Spinal cord (tissue), 10 donors: ENCODE results near the gene SEMA5A. TPM values are rescaled to one million over a fixed set of nuclear protein-coding genes. Genes with fewer than 3 reads are reported as not detected.

ENCODE experiments used
- DNase-seq, 6 donors: peaks; one replicate each; pipeline versions ENCODE4 v3.0.0 to v3.0.0-alpha.2; 2013 to 2015; ENCODE audit warnings: low spot score in 6 of 6, low read depth in 4 of 6
- H3K27ac ChIP-seq: one replicate; pipeline ENCODE4 v1.5.1; 2013; ENCODE audit warnings: low read depth, low read length, control low read depth
- H3K27me3 ChIP-seq: one replicate; pipeline ENCODE4 v1.6.1; 2013; ENCODE audit warnings: low read length; ENCODE audit not compliant: control insufficient read depth, insufficient read depth
- H3K36me3 ChIP-seq: one replicate; pipeline ENCODE4 v1.6.1; 2013; ENCODE audit warnings: low read length; ENCODE audit not compliant: control insufficient read depth, insufficient read depth
- H3K4me1 ChIP-seq: one replicate; pipeline ENCODE4 v1.6.1; 2013; ENCODE audit warnings: low read length; ENCODE audit not compliant: control insufficient read depth, insufficient read depth
- H3K4me3 ChIP-seq: one replicate; pipeline ENCODE4 v1.5.1; 2013; ENCODE audit warnings: low read depth, low read length, control low read depth
- H3K9me3 ChIP-seq: one replicate; pipeline ENCODE4 v1.6.1; 2013; ENCODE audit warnings: low read length; ENCODE audit not compliant: control insufficient read depth, insufficient read depth
- WGBS: methylation state at CpG from one replicate; pipeline ENCODE4 v1.1.5; 2013; ENCODE audit warnings: missing lambda C conversion rate; ENCODE audit not compliant: insufficient coverage; 5-methylcytosine and 5-hydroxymethylcytosine counted together
- polyA plus RNA-seq, 2 donors: library from polyadenylated mRNA; unstranded; fragments of 120-200 nt; gene quantifications; one replicate each; pipeline ENCODE4 v1.2.1, GENCODE V29; 2013; ENCODE audit not compliant: insufficient read length in 2 of 2
- total RNA-seq, 2 donors: library from RNA; depleted of rRNA in 1 of 2; stranded (reverse); fragments of 120-200 nt in 1 of 2; fragments of >200 nt in 1 of 2; gene quantifications; one replicate each; pipeline versions ENCODE4 v1.2.3 to v1.2.4, GENCODE V29; 2013 to 2014
- donor health status: healthy.

SEMA5A gene
- total and polyA plus RNA-seq, 4 donors: 35.2 to 70.7 (median 59.3) TPM

GRCh38 chr5:9500625-9501024 is 45.2 kb downstream of the SEMA5A start:
- WGBS: no CpG with 5 or more reads among the region's 2 CpGs
- no peaks in the 10 kb centered on the region for H3K27me3 ChIP-seq
- H3K27ac ChIP-seq: no peak overlapping the region
- no peak overlapping the region for H3K4me3 ChIP-seq
- no peak for DNase-seq
- H3K9me3 ChIP-seq: no peaks in the 10 kb centered on the region
- no peaks in the 10 kb centered on the region for H3K36me3 ChIP-seq
- H3K4me1 ChIP-seq: no peaks in the 10 kb centered on the region

- DNase-seq: peak in 1 of 6 donors; percentile 51
- Histone ChIP-seq H3K36me3 (no peaks in the 10 kb centered on the region), H3K4me1 (no peaks in the 10 kb centered on the region), H3K27ac (no peak overlapping the region), H3K27me3 (no peaks in the 10 kb centered on the region), H3K4me3 (no peak overlapping the region), H3K9me3 (no peaks in the 10 kb centered on the region)
- no CpG with 5 or more reads among the region's 4 CpGs for WGBS
Measured at GRCh38 chr5:9500193-9500592, 45.7 kb downstream of the SEMA5A start.

- Histone ChIP-seq H3K4me3 (no peak overlapping the region), H3K36me3 (no peaks in the 10 kb centered on the region), H3K9me3 (no peaks in the 10 kb centered on the region), H3K27ac (no peak overlapping the region), H3K27me3 (no peaks in the 10 kb centered on the region), H3K4me1 (no peaks in the 10 kb centered on the region)
- DNase-seq: no peak
- WGBS: 67% methylated on average over 1 of the region's 1 CpG
Measured at GRCh38 chr5:9499498-9499876, 46.4 kb downstream of the SEMA5A start.

GRCh38 chr5:9498541-9499497 is 47.1 kb downstream of the SEMA5A start:
- no peak for DNase-seq
- 94% methylated on average over 8 of the region's 14 CpGs for WGBS
- Histone ChIP-seq H3K4me1 (no peaks in the 10 kb centered on the region), H3K9me3 (no peaks in the 10 kb centered on the region), H3K27me3 (no peaks in the 10 kb centered on the region), H3K4me3 (no peak overlapping the region), H3K27ac (no peak overlapping the region), H3K36me3 (no peaks in the 10 kb centered on the region)

- no peak for DNase-seq
- Histone ChIP-seq H3K4me1 (no peaks in the 10 kb centered on the region), H3K27ac (no peak overlapping the region), H3K9me3 (no peaks in the 10 kb centered on the region), H3K4me3 (no peak overlapping the region), H3K36me3 (no peaks in the 10 kb centered on the region), H3K27me3 (no peaks in the 10 kb centered on the region)
- 89% methylated on average over 4 of the region's 8 CpGs for WGBS
Measured at GRCh38 chr5:9497347-9497746, 48.5 kb downstream of the SEMA5A start.

GRCh38 chr5:9496801-9497200 is 49.1 kb downstream of the SEMA5A start:
- H3K9me3 ChIP-seq: no peaks in the 10 kb centered on the region
- no peaks in the 10 kb centered on the region for H3K4me1 ChIP-seq
- no CpG with 5 or more reads among the region's 1 CpG for WGBS
- DNase-seq: peak in 1 of 6 donors; percentile 38
- H3K27ac ChIP-seq: no peak overlapping the region
- H3K27me3 ChIP-seq: no peaks in the 10 kb centered on the region
- no peaks in the 10 kb centered on the region for H3K36me3 ChIP-seq
- no peak overlapping the region for H3K4me3 ChIP-seq

GRCh38 chr5:9495121-9495520 is 50.8 kb downstream of the SEMA5A start:
- Histone ChIP-seq H3K4me3 (no peak overlapping the region), H3K27me3 (no peaks in the 10 kb centered on the region), H3K4me1 (no peaks in the 10 kb centered on the region), H3K9me3 (no peaks in the 10 kb centered on the region), H3K36me3 (no peaks in the 10 kb centered on the region), H3K27ac (no peak overlapping the region)
- WGBS: 60% methylated on average over 2 of the region's 4 CpGs
- peak in 1 of 6 donors; percentile 18 for DNase-seq

GRCh38 chr5:9494301-9494700 is 51.6 kb downstream of the SEMA5A start:
- Histone ChIP-seq H3K27me3 (no peaks in the 10 kb centered on the region), H3K36me3 (no peaks in the 10 kb centered on the region), H3K27ac (no peak overlapping the region), H3K4me1 (no peaks in the 10 kb centered on the region), H3K4me3 (no peak overlapping the region), H3K9me3 (no peaks in the 10 kb centered on the region)
- WGBS: 96% methylated on average over 3 of the region's 3 CpGs
- DNase-seq: no peak

GRCh38 chr5:9490494-9491097 is 55.3 kb downstream of the SEMA5A start:
- no peak for DNase-seq
- Histone ChIP-seq H3K4me3 (no peak overlapping the region), H3K27ac (no peak overlapping the region), H3K9me3 (no peaks in the 10 kb centered on the region), H3K4me1 (no peaks in the 10 kb centered on the region), H3K27me3 (no peaks in the 10 kb centered on the region), H3K36me3 (no peaks in the 10 kb centered on the region)
- 78% methylated on average over 2 of the region's 2 CpGs for WGBS

- Histone ChIP-seq H3K4me3 (no peak overlapping the region), H3K27me3 (no peaks in the 10 kb centered on the region), H3K4me1 (no peaks in the 10 kb centered on the region), H3K36me3 (no peaks in the 10 kb centered on the region), H3K9me3 (no peaks in the 10 kb centered on the region), H3K27ac (no peak overlapping the region)
- WGBS: no CpG with 5 or more reads among the region's 3 CpGs
- DNase-seq: no peak
Measured at GRCh38 chr5:9483779-9484178, 62.1 kb downstream of the SEMA5A start.
